HK-2 (cell line): Measurements from ENCODE around the gene RAPGEF1.
A peak's percentile ranks its signal among the peaks of the same experiment; 100 is the strongest.
"Not testable (repeated sequence)": the region's sequence is repeated elsewhere in the genome, so short reads cannot be mapped to it uniquely, and the experiment has no call there.

Experiments
- DNase-seq: peaks from one replicate; pipeline ENCODE4 v3.0.0-alpha.2; 2018; ENCODE audit not compliant: unreplicated experiment

Gene RAPGEF1

DNA sequence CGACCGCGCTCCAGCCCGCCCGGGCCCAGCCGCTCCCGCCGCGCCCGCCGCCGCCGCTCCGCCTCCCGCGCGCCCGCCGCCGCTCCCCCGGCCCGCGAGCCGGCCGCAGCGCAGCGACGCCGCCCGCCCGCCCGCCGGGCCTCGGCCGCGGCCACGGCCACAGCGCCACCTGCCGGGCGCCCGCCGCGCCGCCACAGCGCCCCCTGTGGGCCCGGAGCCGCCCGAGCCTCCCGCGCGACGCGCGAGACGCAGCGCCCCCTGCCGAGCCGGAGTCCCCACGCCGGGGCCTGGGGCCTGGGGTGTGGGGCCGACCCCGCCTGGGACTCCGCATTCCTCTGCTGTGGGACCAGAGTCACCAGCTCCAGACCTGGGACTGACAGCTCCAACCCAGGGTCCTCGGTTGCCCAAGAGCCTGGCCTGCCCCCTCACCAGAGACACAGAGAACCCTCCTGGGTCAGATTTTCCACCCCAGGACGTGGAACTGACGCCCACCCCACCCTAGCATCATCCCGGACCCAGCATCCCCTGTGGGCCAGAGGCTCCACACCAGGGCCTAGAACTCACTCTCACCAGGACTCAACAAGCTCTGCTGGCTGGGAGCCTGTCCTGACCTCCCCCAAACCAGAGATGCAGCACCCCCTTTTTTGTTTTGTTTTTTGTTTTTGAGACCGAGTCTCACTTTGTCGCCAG, at the start of gene RAPGEF1:
TSS of gene RAPGEF1 (minus strand) at position 118 of the 690 bp plus-strand sequence. CDS start 246 bp downstream, outside the sequence.
- DNase-seq = peak; percentile 70

- no peak for DNase-seq
Observed at GRCh38 chr9:131788851-131789250, 49.0 kb upstream of the RAPGEF1 start.

- no peak for DNase-seq
Observed at GRCh38 chr9:131787838-131788237, 48.0 kb upstream of the RAPGEF1 start.

GRCh38 chr9:131784748-131785501, 45.0 kb upstream of the RAPGEF1 start:
- DNase-seq = no peak

DNA sequence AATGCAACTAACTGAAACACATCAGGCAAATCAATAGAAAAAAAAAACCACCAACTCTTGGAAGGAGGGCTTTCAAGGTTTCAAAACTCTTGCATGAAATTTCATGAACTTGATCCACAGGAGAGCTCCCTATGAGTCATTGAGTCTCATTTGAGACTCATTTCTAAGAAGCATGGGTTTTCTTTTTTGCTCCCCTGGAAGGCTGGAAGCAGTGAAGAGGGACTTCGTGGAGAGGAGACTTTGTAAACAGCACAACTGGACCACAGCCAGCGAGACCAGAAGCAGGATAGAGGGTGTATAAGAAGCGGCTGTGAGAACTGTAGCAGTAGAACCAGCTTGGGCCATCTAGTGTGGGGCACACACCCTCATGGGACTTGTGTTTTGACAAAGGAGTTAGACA, 41.2 kb upstream of the RAPGEF1 start:
- DNase-seq = no peak

DNA sequence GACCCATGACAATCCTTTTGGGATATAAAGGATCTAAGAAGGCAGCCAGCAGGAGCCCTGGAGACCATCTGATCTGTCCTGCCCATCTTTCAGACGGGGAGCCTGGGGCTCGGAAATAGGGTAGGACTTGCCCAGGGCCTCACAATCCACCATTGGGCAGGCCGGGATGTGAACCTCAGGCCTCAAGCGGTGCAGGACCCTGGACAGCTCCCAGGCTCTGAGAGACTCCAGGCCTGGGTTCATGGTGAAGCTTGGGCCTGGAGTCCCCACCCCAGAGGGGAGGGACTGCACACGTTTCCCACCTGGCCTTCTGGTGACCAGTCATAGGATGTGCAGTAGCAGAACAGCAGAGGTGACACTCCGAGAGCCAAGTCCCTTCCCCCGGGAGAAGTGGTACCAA, 36.6 kb upstream of the RAPGEF1 start:
- DNase-seq = peak; percentile 55

DNA sequence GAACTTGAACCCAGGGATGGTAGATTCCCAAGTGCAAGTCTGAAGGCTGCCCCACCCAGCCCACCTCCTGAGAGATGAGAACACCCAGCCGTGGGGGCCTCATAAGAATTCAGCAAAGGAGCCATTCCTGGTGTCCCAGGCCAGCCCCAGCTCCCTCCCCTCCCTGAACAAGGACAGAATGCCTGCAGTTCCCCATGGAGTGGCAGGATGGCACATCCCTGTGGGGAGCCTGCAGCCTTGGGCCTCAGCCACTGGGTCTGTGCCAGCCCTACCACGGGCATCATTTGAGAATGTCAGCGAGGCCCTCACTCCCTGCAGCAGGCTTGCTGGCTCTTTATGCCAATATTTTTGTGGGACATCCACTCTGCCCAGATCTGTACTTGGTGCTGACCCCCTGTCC, 36.2 kb upstream of the RAPGEF1 start:
- DNase-seq = no peak

GRCh38 chr9:131774636-131775035, 34.8 kb upstream of the RAPGEF1 start:
- no peak for DNase-seq

DNA sequence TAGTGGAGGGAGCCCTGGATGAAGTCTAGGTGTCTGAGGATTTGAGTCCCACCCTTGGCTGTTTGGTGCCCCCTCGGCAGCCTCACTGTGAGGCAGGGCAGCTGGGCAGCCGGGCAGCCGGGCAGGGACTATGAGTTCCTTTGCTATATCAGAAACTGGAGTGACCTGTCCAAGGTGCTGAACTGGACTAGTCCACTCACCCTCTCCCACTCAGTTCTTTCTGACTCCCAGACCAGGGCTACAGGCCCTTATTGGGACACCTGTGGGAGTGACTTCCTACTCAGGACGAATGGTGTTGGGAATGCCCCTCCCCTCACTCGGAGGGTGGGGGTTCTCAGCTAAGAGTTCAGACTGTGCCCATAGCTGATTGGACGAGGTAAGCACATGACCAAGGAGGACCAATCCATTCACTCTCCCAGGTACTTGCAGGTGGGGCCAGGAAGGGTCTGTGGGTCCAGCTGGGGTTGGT, 34.1 kb upstream of the RAPGEF1 start:
- peak; percentile 49 for DNase-seq

- no peak for DNase-seq
Observed at GRCh38 chr9:131772940-131773339, 33.1 kb upstream of the RAPGEF1 start.

DNA sequence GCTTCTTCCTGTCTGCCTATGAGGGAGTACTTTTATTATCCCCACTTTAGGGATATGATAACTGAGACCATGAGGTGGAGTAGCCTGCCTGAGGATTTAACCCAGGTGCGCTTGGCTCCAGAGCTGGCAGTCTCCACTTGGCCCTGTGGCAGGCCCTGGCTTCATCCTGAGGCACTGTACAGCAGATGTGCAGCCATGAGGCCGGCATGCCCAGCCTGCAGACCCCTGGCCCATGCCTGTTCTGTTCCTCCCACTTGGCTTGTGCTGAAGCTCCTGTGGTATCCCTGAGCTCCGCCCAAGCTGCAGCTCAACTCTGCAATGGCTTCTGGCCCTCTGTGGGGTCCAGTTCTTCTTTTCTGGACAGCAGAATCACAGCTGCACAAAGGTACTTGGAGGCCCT, 31.8 kb upstream of the RAPGEF1 start:
- no peak for DNase-seq

GRCh38 chr9:131769361-131769760, 29.5 kb upstream of the RAPGEF1 start:
- DNase-seq = no peak

DNA sequence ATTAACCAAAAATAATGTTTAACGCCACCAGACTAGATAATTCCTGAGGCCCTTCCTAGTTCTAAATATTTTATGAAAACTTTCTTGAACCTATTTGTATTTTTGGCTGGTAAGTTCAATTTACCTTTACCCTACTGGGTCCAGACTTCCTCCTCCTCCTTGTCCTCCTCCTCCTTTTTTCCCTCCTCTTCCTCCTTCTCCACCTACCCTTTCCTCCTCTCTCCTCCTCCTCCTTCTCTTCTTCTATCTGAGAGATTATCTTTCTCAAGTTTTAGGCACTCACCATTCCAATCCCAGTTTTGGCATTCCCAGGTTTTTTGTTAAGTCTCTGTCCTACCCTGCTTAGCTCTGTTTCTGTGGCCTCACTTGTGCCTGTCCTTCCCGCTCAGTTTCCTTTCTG, 24.7 kb upstream of the RAPGEF1 start:
- no peak for DNase-seq

DNA sequence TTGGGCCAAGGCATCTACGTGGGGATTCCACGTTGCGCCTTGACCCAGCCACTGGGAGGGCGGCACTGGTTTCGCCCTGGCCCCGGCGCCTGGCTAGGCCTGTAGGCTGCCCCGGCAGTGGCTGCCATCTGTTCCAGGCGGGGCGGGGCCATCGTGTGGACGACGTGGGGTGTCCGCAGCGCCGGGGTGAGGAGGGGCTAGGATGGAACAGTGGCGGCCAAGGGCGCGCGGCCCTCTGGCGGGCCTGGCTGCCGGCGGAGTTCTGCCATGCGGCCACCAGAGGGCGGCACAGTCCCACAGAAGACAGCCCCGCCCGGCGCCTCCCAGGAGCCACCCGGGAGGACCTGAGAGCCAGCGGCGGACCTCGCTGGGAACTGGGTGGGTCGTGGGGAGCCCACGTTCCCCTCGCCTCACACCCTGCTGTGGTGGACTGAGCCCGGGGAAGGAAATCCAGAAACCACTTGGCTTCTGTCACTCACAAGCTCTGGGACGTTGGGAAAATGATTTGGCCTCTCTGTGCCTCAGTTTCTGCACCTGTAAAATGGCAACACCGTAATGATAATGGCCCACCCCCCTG, 22.6 kb upstream of the RAPGEF1 start:
- DNase-seq = peak; percentile 76

DNA sequence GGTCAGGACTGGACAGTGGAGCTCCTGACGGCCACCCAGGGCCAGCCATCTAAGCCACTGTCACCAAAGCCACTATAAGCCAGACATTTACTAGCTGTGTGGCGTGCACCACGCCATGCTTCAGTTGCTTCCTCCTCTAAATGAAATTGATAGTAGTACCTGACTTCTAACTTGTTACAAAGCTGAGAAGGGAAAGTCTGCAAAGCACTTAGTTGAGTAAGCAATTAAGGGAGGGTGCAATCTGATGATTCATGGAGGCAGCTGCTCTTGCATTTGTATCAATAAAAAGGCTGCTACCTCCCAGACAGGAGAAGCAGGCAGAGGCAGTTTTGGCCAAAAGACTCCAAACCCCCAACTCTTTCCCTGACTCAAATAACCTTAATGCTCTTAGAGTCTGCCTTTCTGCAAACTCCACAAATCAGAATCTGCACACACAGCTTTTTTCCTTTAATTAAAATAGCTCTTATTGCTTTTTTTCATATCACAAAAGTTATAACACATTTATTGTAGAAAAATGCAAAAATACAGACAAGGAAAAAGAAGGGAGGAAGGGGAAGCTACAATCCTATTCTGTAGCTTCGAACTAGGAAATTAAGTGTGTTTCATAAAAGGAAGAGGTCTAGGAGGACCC, 19.3 kb upstream of the RAPGEF1 start:
- no peak for DNase-seq

- DNase-seq = no peak
Observed at GRCh38 chr9:131757549-131757948, 17.7 kb upstream of the RAPGEF1 start.

GRCh38 chr9:131755541-131756198, 15.8 kb upstream of the RAPGEF1 start:
- peak; percentile 78 for DNase-seq

GRCh38 chr9:131754846-131755245, 15.0 kb upstream of the RAPGEF1 start:
- no peak for DNase-seq

GRCh38 chr9:131753751-131754150, 13.9 kb upstream of the RAPGEF1 start:
- DNase-seq = not testable (repeated sequence)

DNA sequence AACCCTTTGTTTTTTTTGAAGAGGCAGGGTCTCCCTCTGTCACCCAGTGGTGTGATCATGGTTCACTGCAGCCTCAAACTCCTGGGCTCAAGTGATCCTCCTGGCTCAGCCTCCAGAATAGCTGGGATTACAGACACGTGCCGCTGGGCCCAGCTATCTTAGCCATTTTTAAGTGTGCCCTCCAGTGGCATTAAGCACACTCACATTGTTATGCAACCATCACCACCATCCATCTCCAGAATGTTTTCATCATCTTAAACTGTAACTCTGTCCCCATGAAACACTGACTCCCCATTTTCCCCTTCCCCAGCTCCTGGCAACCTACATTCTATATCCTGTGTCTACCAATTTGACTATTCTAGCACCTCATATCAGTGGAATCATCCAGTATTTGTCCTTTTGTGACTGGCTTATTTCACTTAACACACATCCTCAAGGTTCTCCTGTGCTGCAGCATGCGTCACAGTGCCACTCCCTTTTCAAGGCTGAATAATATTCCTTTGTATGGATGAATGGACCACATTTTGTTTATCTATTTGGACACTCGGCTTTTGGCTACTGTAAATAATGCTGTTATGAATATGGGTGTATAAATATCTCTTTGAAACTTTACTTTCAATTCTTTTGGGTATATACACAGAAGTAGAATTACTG, 12.5 kb upstream of the RAPGEF1 start:
- no peak for DNase-seq

DNA sequence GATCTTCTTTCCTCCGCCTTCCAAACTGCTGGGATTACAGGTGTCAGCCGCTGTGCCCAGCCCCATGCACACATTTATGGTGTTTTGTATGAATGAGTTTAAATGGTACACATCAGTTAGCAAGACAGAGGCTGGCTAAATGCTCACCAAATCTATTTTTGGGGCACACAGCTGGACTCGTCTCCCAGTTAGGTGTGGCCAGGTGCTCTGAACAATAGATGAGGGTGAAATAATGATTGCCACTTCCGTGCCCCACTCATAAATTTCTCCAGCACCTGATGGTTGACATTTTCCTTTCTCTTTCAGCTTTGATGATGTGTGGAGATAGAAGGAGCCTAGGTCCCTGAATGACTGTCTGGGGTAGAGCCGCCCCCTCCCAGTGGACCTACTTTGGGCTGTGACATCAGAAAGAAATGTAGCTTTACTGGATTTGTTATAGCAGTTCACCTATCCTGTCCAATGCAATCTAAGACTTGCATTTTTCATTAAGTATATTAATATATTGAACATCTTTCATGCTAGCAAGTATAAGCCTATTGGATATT, 8.6 kb upstream of the RAPGEF1 start:
- no peak for DNase-seq
